Chondrocyte (in vitro differentiated cells): ENCODE results near the gene STOML1. TPM values are rescaled to one million over a fixed set of nuclear protein-coding genes. Genes with fewer than 3 reads are reported as not detected.

Experiments
- DNase-seq: peaks from one replicate; pipeline ENCODE4 v3.0.0; 2021; ENCODE audit warnings: mixed read lengths, low spot score
- H3K27ac Mint-ChIP-seq: one replicate; pipeline ENCODE4 v1.8.0; 2021; ENCODE audit warnings: mild to moderate bottlenecking, moderate library complexity, mixed read lengths; ENCODE audit not compliant: unreplicated experiment
- H3K27me3 Mint-ChIP-seq: 2 replicates; pipeline ENCODE4 v1.8.0; 2021; ENCODE audit warnings: low read depth, mixed read lengths
- H3K36me3 Mint-ChIP-seq: 2 replicates; pipeline ENCODE4 v1.8.0; 2021; ENCODE audit warnings: low read depth, mixed read lengths
- H3K4me1 Mint-ChIP-seq: 2 replicates; pipeline ENCODE4 v1.8.0; 2021; ENCODE audit warnings: low read depth, mild to moderate bottlenecking, mixed read lengths
- H3K4me3 Mint-ChIP-seq: one replicate; pipeline ENCODE4 v1.8.0; 2021; ENCODE audit warnings: mild to moderate bottlenecking, moderate library complexity, mixed read lengths; ENCODE audit not compliant: unreplicated experiment
- H3K9me3 Mint-ChIP-seq: 2 replicates; pipeline ENCODE4 v1.8.0; 2021; ENCODE audit warnings: low read depth, mixed read lengths
- total RNA-seq: library from RNA; stranded (reverse); gene quantifications from 3 replicates; pipeline ENCODE4 v1.2.1, GENCODE V29; 2021
- TF ChIP-seq, protein P1 (sequence below): fragments of 200-600 bp; sonication (generic); IDR thresholded peaks from 2 replicates; pipeline ENCODE4 v1.5.0; 2021; ENCODE audit warnings: antibody characterized with exemption, mild to moderate bottlenecking, moderate library complexity

The STOML1 gene
- total RNA-seq, 1 donor from 2014 or later, result 18.9 TPM

DNA sequence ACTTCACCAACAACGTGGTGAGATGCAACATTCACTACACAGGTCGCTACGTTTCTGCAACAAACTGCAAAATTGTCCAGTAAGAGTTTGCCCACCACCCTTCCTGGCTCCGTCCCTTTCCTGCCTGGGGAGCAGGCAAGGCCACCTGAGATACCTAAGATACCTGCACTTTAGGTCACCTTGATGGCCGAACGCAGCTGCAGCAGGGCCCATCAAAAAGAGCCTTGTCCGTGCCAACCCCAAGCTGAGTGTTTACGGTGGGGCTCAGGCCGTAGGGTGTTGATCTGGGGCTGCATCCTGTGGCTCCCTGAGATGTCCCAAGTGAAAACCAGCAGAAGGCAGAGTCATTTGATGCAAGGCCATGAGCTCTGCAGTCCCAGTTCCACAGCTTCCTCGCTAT, 42.6 kb downstream of the STOML1 start:
- no peaks in the 10 kb centered on the region for H3K9me3 Mint-ChIP-seq

DNA sequence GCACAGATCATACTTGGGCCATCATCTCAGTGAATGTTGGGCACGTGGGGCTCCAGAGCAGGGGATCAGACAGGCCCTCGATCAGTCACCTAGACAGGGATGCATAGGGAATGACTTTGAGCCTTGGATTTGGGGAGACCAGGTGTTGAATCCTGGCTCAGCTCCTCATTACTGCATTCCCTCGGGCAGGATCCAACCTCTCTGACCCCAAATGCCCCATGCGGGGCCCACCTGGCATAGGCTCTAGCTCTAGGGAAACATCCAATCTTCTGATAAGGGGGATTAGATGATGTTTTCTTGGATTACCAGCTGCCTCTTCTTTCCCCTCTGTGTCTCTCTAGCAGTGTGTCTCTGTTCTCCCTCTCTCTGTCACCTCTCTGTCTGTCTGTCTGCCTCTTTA, 43.1 kb downstream of the STOML1 start:
- peak; percentile 36 for DNase-seq
- Mint-ChIP-seq H3K9me3 (no peaks in the 10 kb centered on the region), H3K4me1 (peaks cover 63% of the 10 kb centered on the region), H3K36me3 (peaks cover 42% of the 10 kb centered on the region), H3K4me3 (no peak overlapping the region), H3K27ac (peak overlapping the region; percentile 66), H3K27me3 (no peaks in the 10 kb centered on the region)
- TF ChIP-seq, protein P1, sequence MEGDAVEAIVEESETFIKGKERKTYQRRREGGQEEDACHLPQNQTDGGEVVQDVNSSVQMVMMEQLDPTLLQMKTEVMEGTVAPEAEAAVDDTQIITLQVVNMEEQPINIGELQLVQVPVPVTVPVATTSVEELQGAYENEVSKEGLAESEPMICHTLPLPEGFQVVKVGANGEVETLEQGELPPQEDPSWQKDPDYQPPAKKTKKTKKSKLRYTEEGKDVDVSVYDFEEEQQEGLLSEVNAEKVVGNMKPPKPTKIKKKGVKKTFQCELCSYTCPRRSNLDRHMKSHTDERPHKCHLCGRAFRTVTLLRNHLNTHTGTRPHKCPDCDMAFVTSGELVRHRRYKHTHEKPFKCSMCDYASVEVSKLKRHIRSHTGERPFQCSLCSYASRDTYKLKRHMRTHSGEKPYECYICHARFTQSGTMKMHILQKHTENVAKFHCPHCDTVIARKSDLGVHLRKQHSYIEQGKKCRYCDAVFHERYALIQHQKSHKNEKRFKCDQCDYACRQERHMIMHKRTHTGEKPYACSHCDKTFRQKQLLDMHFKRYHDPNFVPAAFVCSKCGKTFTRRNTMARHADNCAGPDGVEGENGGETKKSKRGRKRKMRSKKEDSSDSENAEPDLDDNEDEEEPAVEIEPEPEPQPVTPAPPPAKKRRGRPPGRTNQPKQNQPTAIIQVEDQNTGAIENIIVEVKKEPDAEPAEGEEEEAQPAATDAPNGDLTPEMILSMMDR, result no peak

More for the DNA sequence above, 42.6 kb downstream of the STOML1 start:
- Mint-ChIP-seq H3K36me3 (peaks cover 41% of the 10 kb centered on the region), H3K4me3 (no peak overlapping the region), H3K27ac (peak overlapping the region; percentile 66), H3K27me3 (no peaks in the 10 kb centered on the region), H3K4me1 (peaks cover 61% of the 10 kb centered on the region)
- peak; percentile 32 for DNase-seq
- TF ChIP-seq, protein P1, result no peak

DNA sequence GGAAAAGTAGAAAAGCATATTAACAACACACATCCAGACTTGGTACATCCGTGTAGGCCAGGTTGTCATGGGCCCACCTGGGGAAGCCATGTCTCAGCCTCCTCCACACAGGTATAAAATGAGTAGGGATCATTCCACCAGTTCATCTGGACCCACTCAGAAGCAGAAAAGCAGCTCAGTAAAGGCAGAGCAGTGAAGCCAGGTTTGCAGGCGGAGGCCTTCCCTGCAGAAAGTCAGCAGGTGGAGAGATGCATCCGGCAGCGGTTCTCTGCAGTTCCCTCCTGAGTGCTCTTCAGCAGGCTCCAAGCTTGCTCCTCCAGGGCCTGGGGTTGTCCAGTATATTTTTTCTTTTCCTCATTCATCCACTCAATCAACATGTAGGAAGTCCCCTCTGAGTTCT, 43.7 kb downstream of the STOML1 start:
- Mint-ChIP-seq H3K4me1 (peaks cover 63% of the 10 kb centered on the region), H3K4me3 (no peak overlapping the region), H3K36me3 (peaks cover 42% of the 10 kb centered on the region), H3K27me3 (no peaks in the 10 kb centered on the region), H3K27ac (no peak overlapping the region), H3K9me3 (no peaks in the 10 kb centered on the region)
- DNase-seq, result peak; percentile 44
- TF ChIP-seq, protein P1, result no peak

DNA sequence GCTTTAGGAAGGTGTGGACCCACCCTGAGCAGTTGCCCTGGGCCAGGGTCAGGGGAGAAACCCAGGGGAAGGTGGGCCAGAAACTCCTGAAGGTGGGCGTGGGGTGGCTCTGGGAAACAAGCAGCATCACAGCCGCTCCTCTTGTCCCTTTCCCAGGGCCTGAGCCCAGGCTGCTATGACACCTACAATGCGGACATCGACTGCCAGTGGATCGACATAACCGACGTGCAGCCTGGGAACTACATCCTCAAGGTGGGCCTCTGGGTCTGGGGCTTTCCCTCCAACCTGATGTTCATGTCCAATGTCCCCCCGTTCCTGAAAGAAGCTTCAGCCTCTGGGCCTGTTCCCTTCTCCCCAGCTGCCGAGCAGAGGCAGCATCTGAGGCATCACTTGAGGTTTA, 44.4 kb downstream of the STOML1 start:
- H3K36me3 Mint-ChIP-seq, result peaks cover 45% of the 10 kb centered on the region
- peak overlapping the region; percentile 22 for H3K27ac Mint-ChIP-seq
- H3K4me3 Mint-ChIP-seq, result no peak overlapping the region
- H3K9me3 Mint-ChIP-seq, result no peaks in the 10 kb centered on the region
- no peaks in the 10 kb centered on the region for H3K27me3 Mint-ChIP-seq
- TF ChIP-seq, protein P1, result no peak
- peaks cover 67% of the 10 kb centered on the region for H3K4me1 Mint-ChIP-seq
- peak; percentile 62 for DNase-seq

DNA sequence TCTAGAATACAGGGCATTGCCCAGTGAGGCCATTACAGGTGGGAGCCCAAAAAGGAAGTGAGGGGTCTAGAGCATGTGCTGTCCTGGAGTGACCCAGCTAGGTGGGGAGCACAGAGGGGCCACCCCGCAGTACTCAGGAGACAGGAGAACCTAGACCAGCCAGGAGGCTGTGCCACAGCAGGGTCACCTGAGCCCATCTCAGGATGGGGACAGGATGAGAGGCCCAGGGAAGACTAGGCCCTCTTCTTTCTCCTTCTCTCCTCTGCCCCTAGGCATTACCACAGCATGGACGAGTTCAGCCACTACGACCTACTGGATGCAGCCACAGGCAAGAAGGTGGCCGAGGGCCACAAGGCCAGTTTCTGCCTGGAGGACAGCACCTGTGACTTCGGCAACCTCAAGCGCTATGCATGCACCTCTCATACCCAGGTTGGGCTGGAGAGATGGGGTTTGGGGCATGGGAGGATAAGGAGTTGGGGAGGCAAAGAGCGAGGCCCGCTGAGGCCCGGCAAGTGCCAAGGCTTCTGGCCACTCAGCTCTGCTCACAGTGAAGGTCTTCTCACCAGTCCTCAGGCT, 45.2 kb downstream of the STOML1 start:
- H3K27me3 Mint-ChIP-seq, result no peaks in the 10 kb centered on the region
- TF ChIP-seq, protein P1, result no peak
- no peaks in the 10 kb centered on the region for H3K9me3 Mint-ChIP-seq
- peaks cover 42% of the 10 kb centered on the region for H3K36me3 Mint-ChIP-seq
- peaks cover 67% of the 10 kb centered on the region for H3K4me1 Mint-ChIP-seq
- H3K27ac Mint-ChIP-seq, result no peak overlapping the region
- no peak overlapping the region for H3K4me3 Mint-ChIP-seq
- peak; percentile 60 for DNase-seq
